Activated T-cell treated with anti-CD3 and anti-CD28 coated beads for 24 hours (primary cell): Measurements from ENCODE around the gene A4GALT.
"Not testable (repeated sequence)": the region's sequence is repeated elsewhere in the genome, so short reads cannot be mapped to it uniquely, and the experiment has no call there.

Source experiments
- DNase-seq: peaks from one replicate; pipeline ENCODE4 v3.0.0-alpha.2; 2020; ENCODE audit warnings: low read depth

The A4GALT gene

GRCh38 chr22:42740320-42740719 is 19.6 kb upstream of the A4GALT start:
- not testable (repeated sequence) for DNase-seq

- no peak for DNase-seq
Observed at GRCh38 chr22:42734406-42734805, 13.7 kb upstream of the A4GALT start.

- DNase-seq, result not testable (repeated sequence)
Observed at GRCh38 chr22:42733394-42733793, 12.7 kb upstream of the A4GALT start.

- DNase-seq, result no peak
Observed at GRCh38 chr22:42732081-42732480, 11.4 kb upstream of the A4GALT start.

GRCh38 chr22:42726811-42727210 is 6.1 kb upstream of the A4GALT start:
- no peak for DNase-seq

GRCh38 chr22:42725606-42726355 is 5.1 kb upstream of the A4GALT start:
- DNase-seq, result no peak

- DNase-seq, result no peak
Observed at GRCh38 chr22:42724062-42724461, 3.4 kb upstream of the A4GALT start.

- no peak for DNase-seq
Observed at GRCh38 chr22:42721045-42721434, 370 bp upstream of the A4GALT start.

GRCh38 chr22:42719656-42720262 is 911 bp downstream of the A4GALT start:
- DNase-seq, result no peak

- no peak for DNase-seq
Observed at GRCh38 chr22:42719133-42719532, 1.5 kb downstream of the A4GALT start.

GRCh38 chr22:42717197-42717928 is 3.3 kb downstream of the A4GALT start:
- no peak for DNase-seq

GRCh38 chr22:42716649-42717127 is 4.0 kb downstream of the A4GALT start:
- DNase-seq, result no peak

GRCh38 chr22:42716221-42716620 is 4.4 kb downstream of the A4GALT start:
- DNase-seq, result no peak

- no peak for DNase-seq
Observed at GRCh38 chr22:42714768-42715390, 5.8 kb downstream of the A4GALT start.

GRCh38 chr22:42714308-42714707 is 6.4 kb downstream of the A4GALT start:
- no peak for DNase-seq

GRCh38 chr22:42711895-42712837 is 8.5 kb downstream of the A4GALT start:
- no peak for DNase-seq

GRCh38 chr22:42711281-42711731 is 9.4 kb downstream of the A4GALT start:
- DNase-seq, result no peak

GRCh38 chr22:42708417-42708816 is 12.3 kb downstream of the A4GALT start:
- DNase-seq, result no peak

- no peak for DNase-seq
Observed at GRCh38 chr22:42707496-42707895, 13.2 kb downstream of the A4GALT start.

- no peak for DNase-seq
Observed at GRCh38 chr22:42704896-42705295, 15.8 kb downstream of the A4GALT start.

GRCh38 chr22:42702675-42703074 is 18.0 kb downstream of the A4GALT start:
- no peak for DNase-seq
